ENCODE results near the gene RRN3.
"Not testable (repeated sequence)": the region's sequence is repeated elsewhere in the genome, so short reads cannot be mapped to it uniquely, and the experiment has no call there.

RRN3 gene, protein sequence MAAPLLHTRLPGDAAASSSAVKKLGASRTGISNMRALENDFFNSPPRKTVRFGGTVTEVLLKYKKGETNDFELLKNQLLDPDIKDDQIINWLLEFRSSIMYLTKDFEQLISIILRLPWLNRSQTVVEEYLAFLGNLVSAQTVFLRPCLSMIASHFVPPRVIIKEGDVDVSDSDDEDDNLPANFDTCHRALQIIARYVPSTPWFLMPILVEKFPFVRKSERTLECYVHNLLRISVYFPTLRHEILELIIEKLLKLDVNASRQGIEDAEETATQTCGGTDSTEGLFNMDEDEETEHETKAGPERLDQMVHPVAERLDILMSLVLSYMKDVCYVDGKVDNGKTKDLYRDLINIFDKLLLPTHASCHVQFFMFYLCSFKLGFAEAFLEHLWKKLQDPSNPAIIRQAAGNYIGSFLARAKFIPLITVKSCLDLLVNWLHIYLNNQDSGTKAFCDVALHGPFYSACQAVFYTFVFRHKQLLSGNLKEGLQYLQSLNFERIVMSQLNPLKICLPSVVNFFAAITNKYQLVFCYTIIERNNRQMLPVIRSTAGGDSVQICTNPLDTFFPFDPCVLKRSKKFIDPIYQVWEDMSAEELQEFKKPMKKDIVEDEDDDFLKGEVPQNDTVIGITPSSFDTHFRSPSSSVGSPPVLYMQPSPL

DNA sequence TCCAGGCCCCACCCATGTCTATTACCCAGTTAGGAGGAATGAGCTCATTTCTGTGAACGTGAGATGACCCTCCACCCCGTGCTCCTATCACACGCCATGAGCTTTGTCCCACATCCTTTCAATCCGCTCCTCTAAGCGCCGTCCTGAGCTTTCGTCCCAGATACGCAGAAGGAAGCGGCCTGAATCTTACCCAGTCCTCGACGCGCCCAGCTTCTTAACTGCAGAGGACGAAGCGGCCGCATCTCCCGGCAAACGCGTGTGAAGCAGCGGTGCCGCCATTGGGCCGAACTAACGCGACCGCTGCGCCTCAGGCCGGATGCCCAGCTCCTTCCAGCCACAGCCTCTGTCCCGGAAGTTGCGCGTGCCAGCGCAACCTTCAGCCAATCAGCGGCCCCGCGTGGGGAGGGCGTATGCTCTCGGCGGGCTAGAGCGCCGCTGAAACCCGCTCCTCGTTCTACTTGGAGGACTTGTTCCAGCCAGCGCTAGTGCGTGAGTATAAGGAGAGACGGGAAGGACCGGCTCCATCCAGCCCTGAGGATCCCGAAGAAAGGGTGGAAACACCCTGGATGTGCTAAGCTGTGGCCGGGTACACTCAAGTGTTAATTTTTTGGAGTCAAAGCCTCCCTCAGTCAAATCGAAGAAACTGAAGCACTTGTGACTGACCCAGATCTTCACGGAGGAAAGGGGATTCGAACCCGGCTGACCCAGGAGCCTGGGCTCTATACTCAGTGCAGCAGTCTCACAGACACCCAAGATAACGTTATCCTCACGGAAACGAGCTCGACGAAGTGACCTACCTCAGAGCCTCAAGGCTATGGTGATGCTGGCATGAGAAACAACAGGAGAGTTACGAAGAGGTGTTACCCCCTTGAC, at the start of gene RRN3:
TSS of gene RRN3 (minus strand) at position 318 of the 873 bp plus-strand sequence. CDS start at position 279, 39 bp downstream.
- peak; percentile 66 for DNase-seq (ENCODE audit: low read depth)

DNA sequence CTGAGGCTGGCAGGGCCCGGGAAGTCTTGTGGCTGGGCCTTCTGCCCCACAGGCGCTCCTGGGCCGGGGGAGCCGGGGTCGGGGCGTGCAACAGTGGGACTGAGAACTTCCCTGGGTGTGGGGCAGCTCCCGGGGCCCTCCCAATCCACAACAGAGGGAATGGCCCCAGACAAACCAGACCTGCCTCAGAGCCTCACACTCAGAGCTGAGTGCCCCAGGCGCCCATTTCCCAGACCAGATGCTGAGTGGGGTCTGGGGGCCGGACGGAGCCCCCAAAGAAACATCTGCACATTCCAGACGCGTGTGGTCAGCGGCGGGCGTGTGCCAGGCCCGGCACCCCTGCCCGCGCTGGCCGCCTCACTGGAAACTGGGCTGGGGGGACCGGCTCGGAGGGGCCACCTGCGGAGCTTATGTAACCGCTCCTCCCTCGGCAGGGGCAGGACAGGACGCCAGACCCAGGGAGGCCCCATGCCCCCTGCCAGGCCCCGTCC, 49.6 kb upstream of the RRN3 start:
- DNase-seq (ENCODE audit: low read depth), result not testable (repeated sequence)

DNA sequence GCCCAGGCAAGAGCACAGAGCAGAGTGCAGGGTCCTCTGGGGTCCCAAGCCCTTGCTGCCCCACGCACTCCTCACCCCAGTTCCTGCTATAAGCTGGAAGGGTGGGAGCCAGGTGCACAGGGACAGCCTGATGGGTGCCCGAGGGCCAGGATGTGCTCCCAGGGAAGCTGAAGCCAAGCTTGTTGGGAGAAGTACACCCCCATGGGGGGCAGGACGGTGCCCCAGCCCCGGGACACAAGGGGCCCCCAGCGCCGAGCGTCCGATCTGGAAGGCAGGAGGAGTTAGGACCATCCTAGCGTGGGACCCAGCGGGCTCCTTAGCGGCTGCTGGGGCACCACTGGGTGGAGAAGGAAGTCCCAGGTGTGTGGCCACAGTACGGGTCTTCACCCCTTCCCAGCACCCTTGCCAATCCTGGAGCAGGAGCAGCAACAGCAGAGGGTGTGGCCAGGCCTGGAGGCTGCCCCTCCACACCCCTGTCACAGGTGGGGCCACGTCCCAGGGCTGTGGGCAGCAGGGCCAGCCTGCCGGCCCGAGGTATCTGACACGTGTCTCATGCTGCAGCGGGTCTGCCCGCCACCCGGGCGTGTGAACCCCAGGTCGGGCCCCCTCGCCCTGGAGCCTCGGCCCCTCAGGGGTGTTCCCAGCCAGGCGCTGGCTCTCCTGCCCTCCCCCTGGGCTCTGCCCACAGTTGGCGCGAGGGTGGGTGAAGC, 49.0 kb upstream of the RRN3 start:
- DNase-seq (ENCODE audit: low read depth), result not testable (repeated sequence)

DNA sequence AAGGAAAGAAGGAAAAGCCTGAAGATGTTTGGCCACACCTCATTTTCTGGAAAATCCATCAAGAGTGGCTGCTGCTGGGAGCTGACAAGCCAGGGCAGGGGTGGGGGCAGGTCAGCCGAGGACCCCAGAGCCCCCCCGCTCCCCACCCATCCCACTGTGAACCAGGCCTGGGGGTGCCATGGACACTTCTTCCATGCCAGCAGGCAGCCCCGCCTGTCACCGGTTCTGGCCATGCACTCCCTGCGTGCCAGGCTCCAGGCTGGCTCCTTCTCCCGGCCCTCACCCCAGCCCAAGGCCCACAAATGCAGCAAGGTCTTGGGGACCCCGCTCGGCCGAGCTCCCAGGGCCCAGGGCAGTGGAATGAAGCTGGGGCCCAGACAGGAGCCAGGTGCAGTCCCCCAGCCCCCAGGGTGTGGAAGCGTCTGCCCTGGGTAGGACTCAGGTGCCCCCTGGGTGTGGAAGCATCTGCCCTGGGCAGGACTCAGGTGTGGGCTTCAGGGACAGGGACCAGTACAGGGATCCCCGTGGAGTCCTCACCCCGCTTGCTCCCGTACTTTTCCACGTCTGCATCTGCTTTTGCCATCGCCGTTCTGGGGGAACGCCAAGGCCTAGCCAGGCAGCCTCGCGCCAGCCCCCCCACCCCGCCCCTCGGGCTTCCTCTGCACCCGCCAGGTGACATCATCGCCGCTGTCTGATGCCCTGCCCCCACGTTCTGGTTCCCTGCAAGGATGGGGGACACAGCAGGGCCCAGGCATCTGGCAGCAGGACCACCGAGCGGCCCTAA, 48.2 kb upstream of the RRN3 start:
- DNase-seq (ENCODE audit: low read depth), result not testable (repeated sequence)

DNA sequence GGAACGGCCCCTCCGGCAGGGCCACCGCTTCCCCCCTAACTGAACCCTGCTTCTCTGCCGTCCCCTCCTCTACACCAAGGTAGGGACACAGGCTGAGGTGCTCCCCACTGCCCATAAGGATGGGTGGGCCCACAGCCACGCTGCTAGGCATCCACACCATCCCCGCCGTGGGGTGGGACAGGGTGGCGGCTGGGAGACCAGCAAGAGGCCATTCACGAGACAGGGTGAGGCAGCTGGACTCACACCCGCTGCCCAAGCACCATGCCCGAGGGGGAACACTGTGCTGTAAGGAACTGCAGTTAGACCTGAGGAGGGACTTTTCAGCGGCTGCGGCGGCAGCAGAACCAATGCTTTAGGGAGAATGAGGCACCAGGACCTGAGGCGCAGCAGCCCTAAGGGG, 47.5 kb upstream of the RRN3 start:
- DNase-seq (ENCODE audit: low read depth), result no peak

DNA sequence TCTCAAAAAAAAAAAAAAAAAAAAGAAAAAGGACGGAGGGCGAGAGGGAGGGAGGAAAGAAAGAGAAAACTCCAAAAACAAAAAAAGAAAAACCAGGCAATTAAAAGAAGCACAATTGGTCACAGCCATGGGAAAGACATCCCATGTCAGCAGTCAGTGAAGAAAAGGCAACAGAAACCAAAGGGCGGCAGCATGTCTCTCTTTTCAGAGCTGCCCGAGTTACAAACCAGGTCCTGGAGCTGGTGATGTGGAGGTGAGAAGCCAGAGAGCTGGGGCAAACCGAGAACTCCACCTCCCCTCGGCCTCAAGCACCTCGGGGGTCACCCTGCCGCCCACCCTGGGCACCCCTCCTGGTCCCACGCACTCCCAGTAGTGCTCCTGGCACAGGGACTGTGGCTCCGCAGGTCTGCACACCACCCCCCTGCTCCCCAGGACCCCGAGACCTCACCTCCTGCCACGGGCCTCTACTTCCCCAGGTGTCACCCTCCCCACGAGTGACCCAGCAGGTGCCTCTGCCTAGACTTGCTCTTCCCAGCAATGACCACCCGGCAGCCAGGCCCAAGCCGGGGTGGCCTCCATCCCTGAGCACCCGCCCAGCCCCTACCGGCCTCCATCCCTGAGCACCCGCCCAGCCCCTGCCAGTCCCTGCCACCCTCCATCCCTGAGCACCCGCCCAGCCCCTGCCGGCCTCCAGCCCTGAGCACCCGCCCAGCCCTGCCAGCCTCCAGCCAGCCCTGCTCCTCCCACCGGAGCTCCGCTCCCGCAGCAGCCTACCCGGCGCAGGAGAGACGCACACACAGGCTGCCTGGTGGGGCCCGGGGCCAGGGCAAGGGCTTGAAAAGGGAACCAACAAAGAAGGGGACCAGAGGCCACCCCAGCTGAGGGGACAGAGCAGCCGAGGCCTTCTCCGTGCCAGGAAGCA, 46.6 kb upstream of the RRN3 start:
- not testable (repeated sequence) for DNase-seq (ENCODE audit: low read depth)

DNA sequence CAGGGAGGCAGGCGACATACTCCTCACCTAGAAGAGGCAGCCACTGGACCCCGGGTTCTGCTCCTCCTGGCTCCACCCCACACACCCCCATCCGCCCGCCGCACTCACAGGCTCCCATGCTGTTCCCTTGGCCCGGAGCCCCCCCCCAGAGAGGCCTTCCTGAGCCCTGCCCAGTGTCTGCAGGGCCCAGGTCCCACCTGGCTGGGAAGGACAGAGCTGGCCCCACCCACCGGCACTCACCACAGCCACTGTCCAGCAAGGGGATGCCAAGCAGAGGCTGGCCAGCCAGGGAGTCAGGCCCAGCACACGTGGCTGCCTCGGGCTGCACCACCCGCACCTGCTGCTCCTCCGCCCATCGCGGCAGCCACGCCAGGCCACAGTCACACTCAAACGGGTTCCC, 43.4 kb upstream of the RRN3 start:
- DNase-seq (ENCODE audit: low read depth), result not testable (repeated sequence)

DNA sequence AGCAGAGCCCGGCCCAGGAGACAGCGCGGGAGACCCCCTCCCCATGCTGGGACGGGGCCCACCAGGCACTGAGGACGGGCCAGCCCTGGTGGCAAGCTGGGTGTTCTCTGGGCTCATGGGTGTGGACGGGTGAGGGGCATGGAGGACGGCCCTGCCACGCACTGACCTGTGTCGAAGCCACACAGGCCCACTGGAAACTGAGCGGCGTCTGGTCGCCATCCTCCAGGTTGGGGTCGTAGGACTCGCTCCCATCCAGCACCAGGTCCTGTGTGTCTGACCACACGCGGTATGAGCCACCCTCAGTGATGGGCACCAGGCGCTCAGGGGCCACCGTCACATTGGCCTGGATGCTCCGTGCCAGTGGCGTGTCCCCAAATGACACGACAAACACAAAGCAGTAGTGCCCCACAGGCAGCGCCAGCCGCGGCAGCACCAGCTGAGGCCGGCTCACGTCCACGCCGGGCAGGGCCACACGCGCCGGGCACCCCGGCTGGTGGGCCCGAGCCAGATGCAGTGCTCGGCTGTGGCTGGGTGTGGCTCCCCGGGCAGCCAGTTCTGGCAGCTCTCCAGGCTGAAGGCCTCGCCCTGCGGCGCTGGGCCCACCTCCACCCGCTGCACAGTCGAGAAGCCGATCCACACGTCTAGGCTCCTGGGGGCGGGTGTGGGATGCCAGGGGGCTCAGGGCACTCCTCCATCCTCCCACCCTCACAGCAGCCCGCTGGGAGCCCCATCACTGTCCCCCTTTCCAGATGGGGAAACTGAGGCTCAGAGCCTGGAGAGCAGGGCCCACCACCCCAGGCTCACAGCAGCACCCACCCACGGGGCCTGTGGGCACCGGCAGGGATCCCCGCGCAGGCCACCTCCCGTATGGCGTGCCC, 41.6 kb upstream of the RRN3 start:
- DNase-seq (ENCODE audit: low read depth), result not testable (repeated sequence)

DNA sequence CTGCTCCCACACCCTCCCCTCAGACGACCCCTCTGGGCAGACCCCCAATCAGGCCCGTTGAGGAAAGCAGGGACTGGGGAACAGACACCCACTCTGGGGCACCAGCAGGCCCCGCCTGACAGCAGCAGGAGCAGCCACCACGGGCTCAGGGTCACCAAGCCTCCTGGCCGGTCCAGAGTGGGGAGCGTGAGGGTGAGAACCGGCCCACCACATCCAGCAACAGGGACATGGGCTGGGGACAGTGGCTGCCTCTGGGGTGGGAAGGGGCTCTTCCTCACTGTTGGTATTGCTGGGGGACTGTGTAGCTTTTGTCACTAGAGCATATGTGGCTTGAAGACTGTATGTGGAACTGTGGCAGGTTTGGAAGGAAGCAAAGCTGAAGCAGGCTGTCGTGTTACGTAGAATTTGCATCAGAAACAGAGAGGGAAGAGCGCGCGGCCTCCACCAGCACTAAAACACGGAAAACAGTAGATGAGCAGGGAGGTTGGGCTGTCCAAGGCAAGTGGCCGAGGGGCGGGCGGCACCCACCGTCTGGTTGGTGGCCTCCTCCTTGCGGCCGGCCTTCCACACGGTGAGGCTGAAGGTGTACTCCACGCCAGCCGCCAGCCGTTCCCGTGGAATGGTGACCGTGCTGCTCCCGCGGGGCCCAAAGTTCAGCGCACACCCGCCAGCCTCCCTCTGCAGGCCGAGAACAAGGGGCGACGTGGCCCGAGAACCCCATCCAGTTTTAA, 40.8 kb upstream of the RRN3 start:
- DNase-seq (ENCODE audit: low read depth), result not testable (repeated sequence)

DNA sequence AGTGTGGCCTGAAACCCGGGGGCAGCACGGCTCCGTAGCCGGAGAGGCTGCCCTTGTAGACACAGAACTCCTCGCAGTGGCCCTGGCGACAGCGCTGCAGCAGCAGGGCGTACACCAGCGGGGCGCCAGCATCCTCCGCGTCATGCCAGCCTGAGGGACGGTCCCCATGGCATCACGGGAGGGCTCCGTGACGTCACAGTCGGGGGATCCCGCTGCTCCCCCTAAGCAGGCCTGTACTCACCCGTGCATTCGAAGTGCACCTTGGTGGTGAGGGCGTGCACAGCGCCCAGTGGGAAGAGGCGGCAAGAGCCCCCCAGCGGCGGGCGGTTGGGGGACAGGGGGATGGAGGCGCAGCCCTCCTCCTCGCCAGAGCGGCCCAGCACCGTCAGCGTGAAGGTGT, 39.5 kb upstream of the RRN3 start:
- DNase-seq (ENCODE audit: low read depth), result not testable (repeated sequence)

DNA sequence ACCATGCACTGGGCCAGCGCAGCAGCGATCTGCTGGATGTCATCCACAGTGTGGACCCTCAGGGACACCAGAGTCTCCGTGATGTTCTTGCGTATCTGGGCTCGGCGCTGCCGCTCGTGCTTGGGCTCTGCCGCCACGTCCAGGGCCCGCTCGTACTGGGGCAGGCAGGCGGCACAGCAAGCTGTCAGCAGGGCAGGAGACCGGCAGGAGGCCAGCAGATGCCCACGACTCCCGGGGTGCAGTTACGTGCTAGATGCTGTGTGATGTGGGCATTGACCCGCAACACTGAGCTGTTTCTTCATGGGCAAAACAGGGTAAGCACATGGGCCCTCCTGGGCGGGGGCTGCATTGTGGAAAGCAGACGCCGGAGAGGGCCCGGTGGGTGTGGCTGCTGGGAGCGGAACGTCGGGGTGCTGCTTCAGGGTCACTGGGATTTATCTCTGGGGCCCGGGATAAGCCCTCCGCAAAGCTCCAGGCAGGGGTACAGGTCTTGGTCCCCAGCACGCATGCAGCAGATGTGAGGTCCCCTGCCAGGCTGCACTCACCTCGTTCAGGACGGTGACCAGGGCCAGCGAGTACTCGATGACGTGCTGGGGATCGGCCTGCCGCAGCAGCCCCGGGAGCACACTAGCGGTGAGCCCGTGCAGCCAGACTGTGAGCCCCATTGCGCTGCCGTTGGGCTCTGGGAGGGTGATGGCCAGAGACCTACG, 38.8 kb upstream of the RRN3 start:
- not testable (repeated sequence) for DNase-seq (ENCODE audit: low read depth)

DNA sequence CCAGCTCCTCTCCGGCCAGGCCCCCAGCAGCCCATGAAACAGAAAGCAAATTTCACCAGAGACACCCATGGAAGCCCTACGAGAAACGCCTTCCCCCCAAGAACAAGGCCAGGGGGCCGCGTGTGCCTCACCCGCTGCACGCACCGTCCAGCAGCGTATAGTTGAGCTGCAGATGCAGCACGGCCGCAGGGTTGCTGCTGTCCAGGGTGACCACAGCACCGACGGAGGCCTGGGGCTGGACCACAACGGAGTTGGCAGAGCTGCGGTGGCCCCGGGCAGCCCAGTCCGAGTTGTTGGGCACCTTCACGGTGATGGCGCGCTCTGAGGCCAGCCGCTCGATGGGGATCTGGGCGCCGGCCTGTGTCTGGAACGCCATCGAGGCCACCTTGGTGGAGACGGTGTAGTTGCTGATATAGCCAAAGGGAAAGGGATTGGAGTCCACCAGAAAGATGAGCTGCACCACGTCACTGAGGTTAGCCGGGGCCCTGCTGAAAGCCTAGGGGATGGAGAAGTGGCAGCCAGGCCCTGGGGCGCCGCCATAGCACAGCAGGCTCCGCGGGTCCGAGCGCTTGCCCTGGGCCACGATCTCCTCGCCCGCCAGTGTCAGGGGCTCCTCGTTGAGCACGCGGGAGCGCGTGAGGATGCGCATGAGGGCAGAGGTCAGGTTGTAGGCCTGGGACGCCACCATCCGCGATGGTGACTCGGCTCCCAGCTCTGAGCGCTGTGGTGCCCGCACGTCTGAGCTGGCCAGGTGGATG, 37.0 kb upstream of the RRN3 start:
- not testable (repeated sequence) for DNase-seq (ENCODE audit: low read depth)

DNA sequence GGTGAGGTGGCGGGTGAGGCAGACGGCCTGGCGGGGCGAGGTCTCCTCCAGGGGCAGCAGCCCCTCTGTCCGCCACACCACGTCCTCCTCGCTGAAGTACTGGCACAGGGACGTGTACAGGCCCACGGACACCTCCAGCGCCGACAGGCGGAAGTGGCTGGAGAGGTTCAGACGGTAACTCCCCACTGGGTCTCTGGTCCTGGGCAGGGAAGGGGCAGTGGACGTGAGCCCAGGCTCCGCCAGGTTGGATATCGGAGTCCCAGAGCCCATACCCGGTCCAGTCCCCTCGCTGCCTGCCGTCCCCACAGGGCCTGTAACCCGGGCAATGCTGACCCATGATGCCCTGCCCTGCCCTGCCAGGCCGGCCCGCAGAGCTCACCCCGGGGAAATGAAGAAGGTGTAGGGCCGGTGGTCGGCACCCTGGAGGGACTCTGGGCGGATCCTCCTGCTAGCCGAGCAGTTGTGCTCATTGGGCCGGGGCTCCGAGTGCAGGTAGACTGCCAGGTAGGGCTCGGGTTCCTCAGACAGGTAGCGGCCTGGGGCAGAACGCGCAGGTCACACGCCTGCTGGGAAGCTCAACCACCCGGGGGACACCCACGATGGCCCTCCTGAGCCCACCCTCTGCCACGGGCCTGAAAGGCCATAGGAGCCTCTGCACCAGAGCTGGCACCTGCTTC, 36.3 kb upstream of the RRN3 start:
- DNase-seq (ENCODE audit: low read depth), result not testable (repeated sequence)

DNA sequence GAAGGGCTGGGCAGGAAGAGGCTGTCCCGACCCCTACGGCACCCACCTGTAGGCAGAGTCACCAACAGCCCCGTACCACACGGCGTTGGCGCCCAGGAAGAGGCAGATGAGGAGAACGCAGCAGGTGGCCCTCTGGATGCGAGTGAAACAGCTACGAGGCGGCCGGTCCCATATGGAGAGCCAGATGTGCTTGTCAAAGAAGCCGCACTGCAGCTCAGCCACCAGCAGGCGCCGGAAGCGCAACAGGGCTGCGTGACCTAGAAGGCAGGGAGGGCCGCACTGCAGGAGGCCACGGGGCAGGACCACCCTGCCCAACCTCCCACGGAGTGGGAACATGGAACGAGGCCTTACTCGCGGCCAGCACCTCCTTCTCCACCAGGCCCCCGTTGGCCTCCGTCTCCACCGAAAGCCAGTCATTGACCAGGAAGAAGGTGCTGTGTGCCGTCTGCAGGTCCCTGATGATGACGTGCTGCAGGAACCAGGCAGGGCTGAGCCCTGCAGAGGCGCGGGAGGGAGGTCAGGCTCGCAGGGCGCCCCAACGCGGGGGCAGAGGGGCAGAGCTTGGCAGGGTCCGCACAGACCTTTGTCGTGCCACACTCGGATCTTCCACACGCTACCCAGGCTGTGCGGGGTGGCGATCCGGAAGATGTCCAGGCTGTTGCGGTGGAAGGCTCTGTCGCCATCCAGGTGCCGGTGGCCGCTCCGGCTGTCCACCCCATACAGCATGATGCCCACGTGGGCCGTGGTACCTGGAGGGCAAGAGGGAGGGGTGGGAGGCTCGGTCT, 33.8 kb upstream of the RRN3 start:
- DNase-seq (ENCODE audit: low read depth), result not testable (repeated sequence)

DNA sequence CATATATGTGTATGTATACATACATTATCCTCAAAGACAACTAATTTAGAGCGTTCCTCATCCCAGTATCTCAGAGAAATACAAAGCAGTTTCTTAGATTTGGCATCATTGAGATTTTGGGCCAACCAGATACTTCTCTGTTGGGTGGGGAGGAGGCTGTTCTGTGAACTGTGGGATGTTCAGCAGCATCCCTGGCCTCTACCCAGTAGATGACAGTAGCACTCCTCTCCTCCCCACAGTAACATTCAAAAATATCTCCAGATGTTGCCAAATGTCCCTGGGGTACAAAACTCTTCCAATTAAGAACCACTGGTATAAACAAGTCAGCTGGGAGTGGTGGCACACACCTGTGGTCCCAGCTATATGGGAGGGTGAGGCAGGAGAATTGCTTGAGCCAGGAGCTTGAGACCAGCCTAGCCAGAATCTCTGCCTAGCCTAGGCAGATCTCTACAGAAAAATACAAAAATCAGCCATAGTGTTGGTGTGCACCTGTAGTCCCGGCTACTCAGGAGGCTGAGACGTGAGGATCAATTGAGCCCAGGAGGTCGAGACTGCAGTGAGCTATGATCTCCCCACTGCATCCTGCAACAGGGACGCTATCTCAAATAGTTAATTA, 6.4 kb upstream of the RRN3 start:
- not testable (repeated sequence) for DNase-seq (ENCODE audit: low read depth)
